Stimulated activated CD4-positive, alpha-beta T cell treated with anti-CD3 and anti-CD28 coated beads, Interleukin-12 subunit alpha, Interleukin-12 subunit beta, amount 100 ng/mL, for 4 hours (primary cell): ENCODE measurements around the gene KRTAP5-5.
"Not testable (repeated sequence)": the region's sequence is repeated elsewhere in the genome, so short reads cannot be mapped to it uniquely, and the experiment has no call there.

Source experiments
- DNase-seq: peaks from one replicate; pipeline ENCODE4 v3.0.0-alpha.2; 2020

Gene KRTAP5-5, protein sequence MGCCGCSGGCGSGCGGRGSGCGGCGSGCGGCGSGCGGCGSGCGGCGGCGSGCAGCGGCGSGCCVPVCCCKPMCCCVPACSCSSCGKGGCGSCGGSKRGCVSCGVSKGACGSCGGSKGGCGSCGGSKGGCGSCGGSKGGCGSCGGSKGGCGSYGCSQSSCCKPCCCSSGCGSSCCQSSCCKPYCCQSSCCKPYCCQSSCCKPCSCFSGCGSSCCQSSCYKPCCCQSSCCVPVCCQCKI

DNA sequence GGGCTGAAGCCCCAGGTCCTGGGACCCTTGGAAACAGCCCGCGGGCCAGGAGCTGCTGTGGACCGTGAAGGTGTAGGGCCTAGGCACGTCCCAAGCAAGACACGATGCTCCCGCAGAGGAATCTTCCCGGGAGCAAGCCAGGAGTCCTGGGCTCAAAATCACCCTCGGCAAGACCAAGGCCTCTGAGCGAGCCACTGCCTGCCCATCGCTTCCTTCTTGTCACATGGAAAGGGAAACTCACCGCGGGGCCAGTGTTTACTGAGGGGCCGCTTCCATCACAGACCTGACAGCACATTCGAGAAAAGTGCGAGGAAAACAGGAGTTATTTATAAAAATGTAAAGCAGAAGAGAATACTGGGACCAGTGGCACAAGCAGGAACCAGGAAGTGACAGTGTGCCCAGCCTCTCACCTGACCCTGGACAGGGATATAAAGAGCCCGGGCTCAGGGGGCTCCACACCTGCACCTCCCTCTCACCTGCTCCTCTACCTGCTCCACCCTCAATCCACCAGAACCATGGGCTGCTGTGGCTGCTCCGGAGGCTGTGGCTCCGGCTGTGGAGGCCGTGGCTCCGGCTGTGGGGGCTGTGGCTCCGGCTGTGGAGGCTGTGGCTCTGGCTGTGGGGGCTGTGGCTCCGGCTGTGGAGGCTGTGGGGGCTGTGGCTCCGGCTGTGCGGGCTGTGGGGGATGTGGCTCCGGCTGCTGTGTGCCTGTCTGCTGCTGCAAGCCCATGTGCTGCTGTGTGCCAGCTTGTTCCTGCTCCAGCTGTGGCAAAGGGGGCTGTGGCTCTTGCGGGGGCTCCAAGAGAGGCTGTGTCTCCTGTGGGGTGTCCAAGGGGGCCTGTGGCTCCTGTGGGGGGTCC is at the start of gene KRTAP5-5:
KRTAP5-5 (plus strand) TSS at position 450 of the 860 bp plus-strand sequence; CDS start at position 516, 66 bp downstream.
- DNase-seq, result no peak

GRCh38 chr11:1581976-1582375 is 47.6 kb upstream of the KRTAP5-5 start:
- no peak for DNase-seq

DNA sequence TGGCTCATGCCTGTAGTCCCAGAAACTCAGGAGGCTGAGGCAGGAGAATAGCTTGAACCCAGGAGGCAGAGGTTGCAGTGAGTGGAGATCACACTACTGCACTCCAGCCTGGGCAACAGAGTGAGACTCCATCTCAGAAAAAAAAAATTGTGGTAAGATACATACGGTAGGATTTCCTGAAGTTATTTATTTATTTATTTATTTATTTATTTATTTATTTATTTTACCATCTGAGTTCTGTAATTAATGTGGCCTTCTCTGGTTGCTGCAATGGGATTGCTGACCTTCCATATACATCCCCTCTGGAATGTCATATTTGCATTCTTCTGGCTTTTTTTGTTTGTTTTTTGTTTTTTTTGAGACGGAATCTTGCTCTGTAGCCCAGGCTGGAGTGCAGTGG is 46.7 kb upstream of the KRTAP5-5 start:
- not testable (repeated sequence) for DNase-seq

DNA sequence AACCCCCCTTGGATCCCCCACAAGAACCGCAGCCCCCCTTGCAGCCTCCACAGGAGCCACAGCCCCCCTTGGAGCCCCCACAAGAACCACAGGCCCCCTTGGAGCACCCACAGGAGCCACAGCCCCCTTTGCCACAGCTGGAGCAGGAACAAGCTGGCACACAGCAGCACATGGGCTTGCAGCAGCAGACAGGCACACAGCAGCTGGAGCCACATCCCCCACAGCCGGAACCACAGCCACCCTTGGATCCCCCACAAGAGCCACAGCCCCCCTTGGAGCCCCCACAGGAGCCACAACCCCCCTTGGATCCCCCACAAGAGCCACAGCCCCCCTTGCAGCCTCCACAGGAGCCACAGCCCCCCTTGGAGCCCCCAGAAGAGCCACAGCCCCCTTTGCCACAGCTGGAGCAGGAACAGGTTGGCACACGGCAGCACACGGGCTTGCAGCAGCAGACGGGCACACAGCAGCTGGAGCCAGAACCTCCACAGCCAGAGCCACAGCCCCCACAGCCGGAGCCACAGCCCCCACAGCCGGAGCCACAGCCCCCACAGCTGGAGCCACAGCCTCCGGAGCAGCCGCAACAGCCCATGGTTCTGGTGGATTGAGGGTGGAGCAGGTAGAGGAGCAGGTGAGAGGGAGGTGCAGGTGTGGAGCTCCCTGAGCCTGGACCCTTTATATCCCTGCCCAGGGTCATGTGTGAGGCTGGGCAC is 44.8 kb upstream of the KRTAP5-5 start, which contains the start of gene KRTAP5-1:
KRTAP5-1 (minus strand) TSS at position 623 of the 710 bp plus-strand sequence; CDS start at position 589, 34 bp downstream.
- DNase-seq, result not testable (repeated sequence)

DNA sequence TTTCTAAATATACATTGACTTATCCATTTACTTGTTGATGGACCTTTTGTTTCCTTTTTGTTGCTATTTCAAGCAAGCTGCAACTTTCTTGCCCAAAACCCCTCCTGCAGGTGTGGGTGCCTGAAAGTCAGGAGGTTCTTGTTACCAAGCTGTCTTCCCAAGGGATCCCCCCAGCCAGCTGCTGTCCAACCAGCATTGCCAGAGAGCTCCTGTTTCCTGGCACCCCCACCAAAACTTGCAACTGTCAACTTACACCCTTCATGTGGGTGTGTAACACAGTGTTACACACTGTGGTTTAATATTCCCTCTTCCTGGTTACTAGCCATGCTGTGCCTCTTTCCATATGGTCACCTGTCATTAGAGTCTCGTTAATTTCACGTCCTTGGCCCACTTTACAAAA is 42.9 kb upstream of the KRTAP5-5 start:
- no peak for DNase-seq

DNA sequence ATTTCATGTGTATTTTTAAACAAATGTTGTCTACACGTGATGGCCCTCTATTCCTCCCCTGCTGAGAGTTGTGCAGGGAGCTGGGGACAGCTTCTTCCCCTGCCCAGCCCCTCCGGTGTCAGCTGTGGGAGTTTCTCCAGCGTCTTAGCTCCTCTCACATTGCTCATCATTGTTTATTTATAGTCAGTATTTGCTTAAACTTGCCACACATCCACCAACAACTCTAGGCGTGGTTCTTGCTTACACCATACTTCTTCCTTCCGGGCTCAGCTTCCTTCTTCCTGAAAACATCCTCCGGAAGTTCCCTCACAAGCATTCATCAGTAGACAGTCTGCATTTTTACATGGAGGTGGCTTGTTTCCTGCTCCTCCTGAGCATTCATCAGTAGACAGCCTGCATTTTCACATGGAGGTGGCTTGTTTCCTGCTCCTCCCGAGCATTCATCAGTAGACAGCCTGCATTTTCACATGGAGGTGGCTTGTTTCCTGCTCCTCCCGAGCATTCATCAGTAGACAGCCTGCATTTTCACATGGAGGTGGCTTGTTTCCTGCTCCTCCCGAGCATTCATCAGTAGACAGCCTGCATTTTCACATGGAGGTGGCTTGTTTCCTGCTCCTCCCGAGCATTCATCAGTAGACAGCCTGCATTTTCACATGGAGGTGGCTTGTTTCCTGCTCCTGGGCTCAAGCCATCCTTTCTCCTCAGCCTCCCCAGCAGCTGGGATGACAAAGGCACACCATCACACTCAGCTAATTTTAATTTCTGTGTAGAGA is 40.2 kb upstream of the KRTAP5-5 start:
- DNase-seq, result not testable (repeated sequence)

DNA sequence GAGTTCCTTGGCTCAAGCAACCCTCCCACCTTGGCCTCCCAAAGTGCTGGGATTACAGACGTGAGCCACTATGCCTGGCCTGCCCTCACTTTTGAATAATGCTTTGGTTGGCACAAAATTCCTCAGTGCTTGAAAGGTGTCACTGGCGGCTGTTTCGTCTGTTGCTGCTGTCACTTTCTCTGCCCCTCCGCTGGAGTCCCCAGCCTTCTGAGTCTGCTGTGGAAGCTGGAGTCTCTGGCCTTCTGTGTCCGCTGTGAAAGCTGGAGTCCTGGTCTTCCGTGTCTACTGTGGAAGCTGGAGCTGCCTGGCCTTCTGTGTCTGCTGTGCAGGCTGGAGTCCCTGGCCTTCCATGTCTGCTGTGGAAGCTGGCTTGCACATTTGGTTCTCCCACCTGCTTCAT is 39.6 kb upstream of the KRTAP5-5 start:
- DNase-seq, result no peak

DNA sequence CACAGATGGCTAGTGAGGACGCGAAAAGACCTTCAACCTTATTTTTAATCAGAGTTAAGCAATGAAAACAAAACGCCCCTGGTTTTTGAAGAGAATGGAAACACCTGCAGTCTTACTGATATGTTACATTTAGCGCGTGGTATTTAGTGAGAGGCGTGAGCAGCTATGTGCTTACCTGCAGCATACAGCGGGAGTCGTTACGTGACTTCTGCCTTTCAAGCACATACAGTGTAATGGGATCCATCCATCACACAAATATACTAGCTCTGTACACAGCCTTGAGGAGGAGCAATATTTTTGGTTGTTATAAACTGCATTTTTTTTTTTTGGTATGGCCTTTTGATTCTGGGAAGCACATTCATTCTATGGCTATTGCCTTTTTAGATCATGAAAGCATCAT is 36.9 kb upstream of the KRTAP5-5 start:
- no peak for DNase-seq

DNA sequence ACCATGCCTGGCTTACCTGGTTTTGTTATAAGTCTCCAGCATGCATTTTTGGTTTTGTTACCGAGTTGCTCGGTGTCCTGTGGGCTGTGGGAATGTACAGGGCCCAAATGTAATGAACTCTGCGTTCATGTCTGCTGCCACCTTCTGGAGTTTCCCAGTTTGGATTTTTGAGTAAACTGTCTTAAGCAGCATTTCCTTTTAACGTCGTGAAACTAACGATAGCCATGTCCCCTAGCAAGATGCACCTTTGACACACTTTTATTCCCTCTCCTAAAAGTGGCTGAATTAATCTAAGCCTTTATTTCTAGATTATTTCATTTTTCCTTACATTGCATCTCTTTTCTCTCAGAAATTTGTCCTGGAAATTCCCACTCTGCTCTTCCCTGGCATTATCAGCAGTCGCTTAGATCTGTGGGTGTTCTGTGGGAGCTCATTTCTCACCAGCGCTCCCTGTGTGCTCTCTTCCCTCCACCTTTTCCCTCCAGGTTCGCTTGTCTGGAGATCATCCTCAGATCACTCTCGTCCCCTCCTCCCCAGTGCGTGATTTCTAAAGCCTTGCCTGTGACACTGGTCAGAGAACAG is 33.5 kb upstream of the KRTAP5-5 start:
- not testable (repeated sequence) for DNase-seq

GRCh38 chr11:1596576-1597121 is 32.9 kb upstream of the KRTAP5-5 start:
- not testable (repeated sequence) for DNase-seq

GRCh38 chr11:1597331-1597993 is 32.1 kb upstream of the KRTAP5-5 start:
- DNase-seq, result no peak

GRCh38 chr11:1597994-1598380 is 31.6 kb upstream of the KRTAP5-5 start, which contains the start of gene KRTAP5-2:
KRTAP5-2 (minus strand) TSS chr11:1598294; CDS start chr11:1598250, 44 bp downstream.
- no peak for DNase-seq

GRCh38 chr11:1598406-1598805 is 31.2 kb upstream of the KRTAP5-5 start:
- not testable (repeated sequence) for DNase-seq

DNA sequence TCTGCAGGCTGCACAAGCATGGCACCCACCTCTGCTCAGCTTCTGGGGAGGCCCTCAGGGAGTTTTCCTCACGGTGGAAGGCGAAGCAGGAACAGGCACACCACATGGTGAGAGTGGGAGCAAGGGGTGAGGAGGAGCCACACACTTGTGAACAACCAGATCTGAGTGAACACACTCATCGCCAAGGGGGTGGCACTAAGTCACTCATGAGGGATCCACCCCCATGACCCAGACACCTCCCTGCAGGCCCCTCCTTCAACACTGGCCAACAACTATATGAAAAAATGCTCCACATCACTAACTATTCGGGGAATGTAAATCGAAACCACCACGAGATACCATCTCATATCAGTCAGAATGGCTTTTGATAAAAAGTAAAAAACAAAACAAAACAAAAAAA is 30.8 kb upstream of the KRTAP5-5 start:
- no peak for DNase-seq

DNA sequence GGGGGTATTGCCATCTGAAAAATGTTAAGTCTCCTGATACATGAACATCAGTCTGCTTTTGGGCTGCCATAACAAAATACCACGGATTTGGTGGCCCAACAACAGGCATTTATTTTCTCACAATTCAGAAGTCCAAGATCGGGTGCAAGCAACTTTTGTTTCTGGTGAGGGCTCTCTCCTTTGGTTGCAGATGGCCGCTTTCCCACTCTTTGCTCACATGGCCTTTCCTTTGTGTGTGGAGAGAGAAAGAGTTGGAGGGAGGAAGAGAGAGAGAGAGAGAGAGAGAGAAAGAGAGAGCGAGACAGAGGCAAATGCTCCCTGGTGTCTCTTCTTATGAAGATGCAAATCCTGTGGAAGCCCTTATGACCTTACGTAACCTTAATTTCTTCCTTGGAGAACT is 28.9 kb upstream of the KRTAP5-5 start:
- no peak for DNase-seq

DNA sequence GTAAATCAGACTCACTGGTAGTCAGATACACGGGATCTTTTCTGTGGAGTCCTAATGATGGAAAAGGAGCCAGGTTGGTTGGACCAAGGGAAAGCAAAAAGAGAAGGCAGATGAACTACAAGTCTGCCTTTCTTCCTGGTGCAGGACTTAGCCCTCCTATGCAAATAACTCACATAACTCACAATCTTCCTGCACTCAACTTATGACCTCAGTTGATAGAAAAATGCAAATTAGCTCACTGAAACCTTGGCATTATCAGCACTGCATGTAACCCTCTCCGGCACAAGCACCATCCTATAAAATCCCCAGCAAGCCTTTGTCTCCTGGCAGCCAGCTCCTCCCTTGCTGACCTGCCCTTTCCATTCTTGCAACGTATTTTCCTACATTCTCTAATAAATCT is 27.9 kb upstream of the KRTAP5-5 start:
- DNase-seq, result not testable (repeated sequence)

DNA sequence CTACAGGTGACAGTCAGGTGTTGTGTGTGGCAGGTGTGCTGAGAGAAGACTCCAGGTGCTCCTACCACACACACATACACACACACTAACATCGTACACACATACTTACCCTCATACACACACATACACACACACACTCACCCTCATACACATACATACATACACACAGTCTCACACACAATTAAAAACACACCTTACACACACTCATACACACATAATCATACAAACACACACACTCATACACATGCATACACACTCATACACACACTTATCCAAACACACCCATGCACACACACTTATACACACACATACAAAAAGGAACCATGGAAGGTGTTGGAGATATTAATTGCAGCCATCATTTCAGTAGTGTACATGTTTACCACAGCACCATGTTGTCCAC is 25.9 kb upstream of the KRTAP5-5 start:
- DNase-seq, result no peak

GRCh38 chr11:1604181-1604580 is 25.4 kb upstream of the KRTAP5-5 start:
- DNase-seq, result no peak

GRCh38 chr11:1604711-1605110 is 24.9 kb upstream of the KRTAP5-5 start:
- no peak for DNase-seq

DNA sequence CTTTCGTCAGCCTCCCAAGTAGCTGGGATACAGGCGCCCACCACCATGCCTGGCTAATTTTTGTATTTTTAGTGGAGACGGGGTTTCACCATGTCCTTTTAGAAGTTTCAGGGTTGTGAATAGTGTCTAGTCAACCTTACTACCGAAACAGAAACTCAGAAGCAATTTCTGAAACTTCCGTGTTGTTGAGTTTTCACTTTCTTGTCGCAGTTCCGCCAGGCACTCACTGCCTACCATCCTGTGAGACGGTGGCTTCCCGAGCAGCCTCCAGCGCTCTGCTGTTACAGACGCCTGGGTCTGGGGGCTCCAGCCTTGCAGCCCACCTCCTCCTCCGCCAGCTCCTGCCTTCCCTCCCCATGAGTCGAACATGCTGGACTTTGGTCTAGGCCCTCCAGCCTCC is 23.7 kb upstream of the KRTAP5-5 start:
- DNase-seq, result not testable (repeated sequence)

DNA sequence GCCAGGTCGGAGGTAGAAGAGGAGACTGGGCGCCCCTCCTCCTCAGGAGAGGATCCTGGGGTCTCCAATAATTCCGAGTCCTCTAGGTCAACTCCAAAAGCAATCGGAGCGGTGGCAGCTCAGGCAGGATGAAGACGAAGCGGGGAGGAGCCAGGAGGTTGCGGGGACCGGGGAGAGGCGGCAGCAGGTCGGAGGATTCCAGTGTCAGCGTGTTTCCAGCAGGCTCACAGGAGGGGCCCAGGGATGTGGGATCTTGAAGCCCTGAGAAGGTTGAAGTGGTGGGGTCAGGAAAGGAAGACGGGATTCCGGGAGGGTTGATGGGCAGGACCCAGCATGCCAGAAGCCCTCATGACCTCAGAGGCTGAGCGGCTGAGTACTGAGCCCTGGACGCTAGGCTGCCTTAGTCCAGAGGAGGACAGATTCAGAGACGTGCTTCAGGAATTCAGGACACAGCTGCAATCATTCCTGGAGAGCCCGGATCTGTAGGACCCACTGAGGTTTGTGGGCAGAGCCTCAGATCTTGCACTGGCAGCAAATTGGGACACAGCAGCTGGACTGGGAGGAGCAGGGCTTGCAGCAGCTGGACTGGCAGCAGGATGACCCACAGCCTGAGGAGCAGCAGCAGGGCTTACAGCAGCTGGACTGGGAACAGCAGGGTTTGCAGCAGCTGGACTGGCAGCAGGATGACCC is 22.3 kb upstream of the KRTAP5-5 start:
- not testable (repeated sequence) for DNase-seq
